22Rv1 (cell line): ENCODE results near the gene CCL20.

Experiments used
- CTCF ChIP-seq: fragments of 450-650 bp; IDR thresholded peaks from 2 replicates; pipeline ENCODE4 v1.5.1; 2017; ENCODE audit warnings: mild to moderate bottlenecking
- ZFX ChIP-seq: fragments of 450-650 bp; IDR thresholded peaks from 2 replicates; pipeline ENCODE4 v1.6.1; 2017; ENCODE audit warnings: antibody characterized with exemption, borderline replicate concordance

GRCh38 chr2:227783404-227784138 is 30.1 kb upstream of the CCL20 start:
- TF ChIP-seq CTCF (no peak), ZFX (no peak)
